Measurements from ENCODE around the gene TFDP2.

DNA sequence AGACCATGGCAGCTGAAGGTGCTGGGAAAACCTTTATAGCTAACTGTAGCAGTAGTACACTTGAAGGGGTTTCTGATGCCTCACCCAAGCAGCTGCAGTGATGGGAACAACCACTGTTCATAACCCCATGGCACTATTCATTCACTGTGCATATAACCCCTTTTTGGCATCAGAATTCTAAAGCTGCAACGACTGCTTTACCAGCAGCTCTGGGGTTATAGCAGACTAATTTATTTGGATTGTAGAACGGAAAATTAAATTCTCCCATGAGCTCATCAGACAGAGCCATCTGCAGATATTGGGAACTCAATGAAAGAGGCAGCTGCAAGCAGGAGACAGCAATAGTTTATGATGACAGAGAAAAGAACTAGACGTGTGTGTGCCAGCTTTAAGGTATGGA, 28.6 kb downstream of the TFDP2 start:
- TF ChIP-seq, protein P1, sequence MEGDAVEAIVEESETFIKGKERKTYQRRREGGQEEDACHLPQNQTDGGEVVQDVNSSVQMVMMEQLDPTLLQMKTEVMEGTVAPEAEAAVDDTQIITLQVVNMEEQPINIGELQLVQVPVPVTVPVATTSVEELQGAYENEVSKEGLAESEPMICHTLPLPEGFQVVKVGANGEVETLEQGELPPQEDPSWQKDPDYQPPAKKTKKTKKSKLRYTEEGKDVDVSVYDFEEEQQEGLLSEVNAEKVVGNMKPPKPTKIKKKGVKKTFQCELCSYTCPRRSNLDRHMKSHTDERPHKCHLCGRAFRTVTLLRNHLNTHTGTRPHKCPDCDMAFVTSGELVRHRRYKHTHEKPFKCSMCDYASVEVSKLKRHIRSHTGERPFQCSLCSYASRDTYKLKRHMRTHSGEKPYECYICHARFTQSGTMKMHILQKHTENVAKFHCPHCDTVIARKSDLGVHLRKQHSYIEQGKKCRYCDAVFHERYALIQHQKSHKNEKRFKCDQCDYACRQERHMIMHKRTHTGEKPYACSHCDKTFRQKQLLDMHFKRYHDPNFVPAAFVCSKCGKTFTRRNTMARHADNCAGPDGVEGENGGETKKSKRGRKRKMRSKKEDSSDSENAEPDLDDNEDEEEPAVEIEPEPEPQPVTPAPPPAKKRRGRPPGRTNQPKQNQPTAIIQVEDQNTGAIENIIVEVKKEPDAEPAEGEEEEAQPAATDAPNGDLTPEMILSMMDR (IDR thresholded peaks at IDR 0.05; ENCODE audit: low read depth, low read length), result no peak
- TF ChIP-seq EZH2phosphoT487 (IDR thresholded peaks at IDR 0.05; ENCODE audit: low read depth), result no peak

Data from OCI-LY3 (cell line).